ENCODE results near the gene STK25. TPM values are rescaled to one million over a fixed set of nuclear protein-coding genes. Genes with fewer than 3 reads are reported as not detected.

The STK25 gene
- total and polyA plus RNA-seq, 2 donors (not counting 1 experiment from before 2014, with no cell fraction given), result 168 to 197 TPM

- DNase-seq (ENCODE audit: low read depth in 2 of 2), result no peak
- Histone ChIP-seq H3K4me1 (ENCODE audit: control insufficient read depth, extremely low read depth, insufficient read depth, low read length) (no peaks in the 10 kb centered on the region), H3K79me2 (ENCODE audit: control insufficient read depth, insufficient read depth, low read length) (no peaks in the 10 kb centered on the region), H3K27me3 (ENCODE audit: control insufficient read depth, insufficient read depth, low read length) (no peaks in the 10 kb centered on the region), H3K4me2 (ENCODE audit: extremely low read depth, insufficient read depth, low read length) (no peak overlapping the region), H3K9me3 (ENCODE audit: control insufficient read depth, insufficient read depth, low read depth, low read length) (no peaks in the 10 kb centered on the region), H3K4me3 (replicated peaks in 1 of 4; ENCODE audit: control extremely low read depth in 1 of 4, insufficient read depth in 1 of 4, low read depth in 3 of 4, low read length in 4 of 4) (no peak overlapping the region), H4K20me1 (ENCODE audit: control insufficient read depth, extremely low read depth, insufficient read depth, low read length) (no peaks in the 10 kb centered on the region), H3K36me3 (ENCODE audit: control insufficient read depth, insufficient read depth, low read length) (no peaks in the 10 kb centered on the region), H3K9ac (ENCODE audit: insufficient read depth, low read length) (no peak overlapping the region), H3K27ac (ENCODE audit: insufficient read depth, low read length) (no peak overlapping the region), H2AFZ (ENCODE audit: low read length) (no peak overlapping the region)
- no peak for TF ChIP-seq EZH2 (IDR thresholded peaks at IDR 0.05; ENCODE audit: low read length, missing control alignments)
- no peak for TF ChIP-seq CTCF (conservative IDR thresholded peaks at IDR 0.05 in 1 of 2, IDR thresholded peaks at IDR 0.05 in 1 of 2; ENCODE audit: low read depth in 1 of 2, low read length in 2 of 2)
Measured at GRCh38 chr2:241459520-241459919, 48.9 kb downstream of the STK25 start.

DNA sequence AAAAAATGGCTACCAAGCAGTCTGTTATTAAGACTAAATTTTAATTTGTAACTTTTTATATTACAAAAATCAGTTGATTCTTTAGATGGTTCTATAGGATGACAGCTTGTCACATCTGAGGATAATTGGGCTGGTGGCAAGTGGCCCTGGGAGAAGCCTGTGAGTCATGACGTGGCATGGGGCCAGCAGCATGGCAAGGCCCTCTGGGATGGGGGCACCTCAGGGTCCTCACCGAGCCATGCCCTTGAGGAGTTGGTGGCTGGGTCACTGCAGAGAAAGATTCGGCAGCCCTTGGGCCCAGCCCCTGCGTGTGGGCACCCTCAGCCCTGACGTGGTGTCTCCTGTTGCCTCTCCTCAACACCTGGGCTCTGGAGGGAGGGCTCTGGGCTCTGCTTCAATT lies 49.7 kb downstream of the STK25 start:
- DNase-seq (ENCODE audit: low read depth in 2 of 2), result no peak
- H4K20me1 ChIP-seq (ENCODE audit: control insufficient read depth, extremely low read depth, insufficient read depth, low read length), result no peaks in the 10 kb centered on the region
- H3K9ac ChIP-seq (ENCODE audit: insufficient read depth, low read length), result no peak overlapping the region
- no peak overlapping the region for H3K27ac ChIP-seq (ENCODE audit: insufficient read depth, low read length)
- no peaks in the 10 kb centered on the region for H3K4me1 ChIP-seq (ENCODE audit: control insufficient read depth, extremely low read depth, insufficient read depth, low read length)
- TF ChIP-seq EZH2 (IDR thresholded peaks at IDR 0.05; ENCODE audit: low read length, missing control alignments), result no peak
- TF ChIP-seq CTCF (conservative IDR thresholded peaks at IDR 0.05 in 1 of 2, IDR thresholded peaks at IDR 0.05 in 1 of 2; ENCODE audit: low read depth in 1 of 2, low read length in 2 of 2), result no peak
- no peaks in the 10 kb centered on the region for H3K27me3 ChIP-seq (ENCODE audit: control insufficient read depth, insufficient read depth, low read length)
- no peaks in the 10 kb centered on the region for H3K9me3 ChIP-seq (ENCODE audit: control insufficient read depth, insufficient read depth, low read depth, low read length)
- H3K4me2 ChIP-seq (ENCODE audit: extremely low read depth, insufficient read depth, low read length), result no peak overlapping the region
- no peak overlapping the region for H2AFZ ChIP-seq (ENCODE audit: low read length)
- H3K79me2 ChIP-seq (ENCODE audit: control insufficient read depth, insufficient read depth, low read length), result no peaks in the 10 kb centered on the region
- no peak overlapping the region for H3K4me3 ChIP-seq (replicated peaks in 1 of 4; ENCODE audit: control extremely low read depth in 1 of 4, insufficient read depth in 1 of 4, low read depth in 3 of 4, low read length in 4 of 4)
- H3K36me3 ChIP-seq (ENCODE audit: control insufficient read depth, insufficient read depth, low read length), result no peaks in the 10 kb centered on the region

- no peak for DNase-seq (ENCODE audit: low read depth in 2 of 2)
- Histone ChIP-seq H3K4me2 (ENCODE audit: extremely low read depth, insufficient read depth, low read length) (no peak overlapping the region), H2AFZ (ENCODE audit: low read length) (no peak overlapping the region), H3K9me3 (ENCODE audit: control insufficient read depth, insufficient read depth, low read depth, low read length) (no peaks in the 10 kb centered on the region), H3K9ac (ENCODE audit: insufficient read depth, low read length) (no peak overlapping the region), H3K4me3 (replicated peaks in 1 of 4; ENCODE audit: control extremely low read depth in 1 of 4, insufficient read depth in 1 of 4, low read depth in 3 of 4, low read length in 4 of 4) (no peak overlapping the region), H3K27ac (ENCODE audit: insufficient read depth, low read length) (no peak overlapping the region), H3K36me3 (ENCODE audit: control insufficient read depth, insufficient read depth, low read length) (no peaks in the 10 kb centered on the region), H3K4me1 (ENCODE audit: control insufficient read depth, extremely low read depth, insufficient read depth, low read length) (no peaks in the 10 kb centered on the region), H3K79me2 (ENCODE audit: control insufficient read depth, insufficient read depth, low read length) (no peaks in the 10 kb centered on the region), H3K27me3 (ENCODE audit: control insufficient read depth, insufficient read depth, low read length) (no peaks in the 10 kb centered on the region), H4K20me1 (ENCODE audit: control insufficient read depth, extremely low read depth, insufficient read depth, low read length) (no peaks in the 10 kb centered on the region)
- TF ChIP-seq EZH2 (IDR thresholded peaks at IDR 0.05; ENCODE audit: low read length, missing control alignments) (no peak), CTCF (conservative IDR thresholded peaks at IDR 0.05 in 1 of 2, IDR thresholded peaks at IDR 0.05 in 1 of 2; ENCODE audit: low read depth in 1 of 2, low read length in 2 of 2) (no peak)
Measured at GRCh38 chr2:241456546-241456945, 51.8 kb downstream of the STK25 start.

All from fibroblast of lung (primary cell).